H9 (cell line): ENCODE measurements around the gene KCNAB2. TPM values are rescaled to one million over a fixed set of nuclear protein-coding genes. Genes with fewer than 3 reads are reported as not detected.

Source experiments
- DNase-seq: peaks from one replicate; pipeline ENCODE4 v3.0.0-alpha.2; 2017
- H2AFZ ChIP-seq: one replicate; pipeline ENCODE4 v1.6.1; 2013; ENCODE audit warnings: mild to moderate bottlenecking, low read length, control low read depth, moderate library complexity
- H2AK5ac ChIP-seq: 2 replicates; pipeline ENCODE4 v1.6.1; 2013; ENCODE audit warnings: low read length, control low read depth, mixed read lengths; ENCODE audit not compliant: insufficient read length
- H2BK120ac ChIP-seq: one replicate; pipeline ENCODE4 v1.6.1; 2013; ENCODE audit warnings: low read depth, mild to moderate bottlenecking, low read length, control low read depth, inconsistent platforms; ENCODE audit not compliant: poor library complexity, severe bottlenecking
- H2BK12ac ChIP-seq: 2 replicates; pipeline ENCODE4 v1.6.1; 2013; ENCODE audit warnings: low read length, control low read depth, mixed read lengths, low read depth; ENCODE audit not compliant: insufficient read length
- H2BK15ac ChIP-seq: 2 replicates; pipeline ENCODE4 v1.6.1; 2013; ENCODE audit warnings: low read depth, low read length, control low read depth
- H2BK20ac ChIP-seq: one replicate; pipeline ENCODE4 v1.6.1; 2013; ENCODE audit warnings: low read depth, mild to moderate bottlenecking, low read length, control low read depth, inconsistent platforms; ENCODE audit not compliant: poor library complexity, severe bottlenecking
- H2BK5ac ChIP-seq: 2 replicates; pipeline ENCODE4 v1.6.1; 2013; ENCODE audit warnings: low read length, control low read depth, mixed read lengths; ENCODE audit not compliant: insufficient read length
- H3K14ac ChIP-seq: 2 replicates; pipeline ENCODE4 v1.6.1; 2013; ENCODE audit warnings: low read length, control low read depth; ENCODE audit not compliant: insufficient read depth
- H3K18ac ChIP-seq: 2 replicates; pipeline ENCODE4 v1.6.1; 2013; ENCODE audit warnings: low read depth, mild to moderate bottlenecking, mixed read lengths, low read length, control low read depth; ENCODE audit not compliant: insufficient read length
- H3K23ac ChIP-seq: 2 replicates; pipeline ENCODE4 v1.6.1; 2013; ENCODE audit warnings: low read length, control low read depth, mixed read lengths, low read depth; ENCODE audit not compliant: insufficient read length
- H3K23me2 ChIP-seq: 2 replicates; pipeline ENCODE4 v1.6.1; 2013; ENCODE audit warnings: low read depth, mild to moderate bottlenecking, mixed read lengths, low read length, control low read depth; ENCODE audit not compliant: insufficient read length, poor library complexity, severe bottlenecking
- H3K27ac ChIP-seq: 2 replicates; pipeline ENCODE4 v1.5.1; 2013; ENCODE audit warnings: low read length, control low read depth, mixed read lengths, low read depth; ENCODE audit not compliant: insufficient read length
- H3K27me3 ChIP-seq: 2 replicates; pipeline ENCODE4 v1.6.1; 2013; ENCODE audit warnings: low read length, control low read depth, inconsistent platforms; ENCODE audit not compliant: insufficient read depth
- H3K4ac ChIP-seq: 2 replicates; pipeline ENCODE4 v1.6.1; 2013; ENCODE audit warnings: low read depth, mild to moderate bottlenecking, control low read depth, inconsistent platforms, low read length, moderate library complexity
- H3K4me1 ChIP-seq: 2 replicates; pipeline ENCODE4 v1.6.1; 2013; ENCODE audit warnings: low read length, control low read depth, inconsistent platforms; ENCODE audit not compliant: insufficient read depth
- H3K4me2 ChIP-seq: 2 replicates; pipeline ENCODE4 v1.6.1; 2013; ENCODE audit warnings: low read length, control low read depth, mixed read lengths; ENCODE audit not compliant: insufficient read length, insufficient read depth
- H3K56ac ChIP-seq: 2 replicates; pipeline ENCODE4 v1.6.1; 2013; ENCODE audit warnings: low read depth, mild to moderate bottlenecking, mixed read lengths, low read length, control low read depth; ENCODE audit not compliant: insufficient read length
- H3K79me1 ChIP-seq: 2 replicates; pipeline ENCODE4 v1.6.1; 2013; ENCODE audit warnings: low read depth, mild to moderate bottlenecking, moderate library complexity, low read length, control low read depth, inconsistent platforms; ENCODE audit not compliant: insufficient read depth, poor library complexity, severe bottlenecking
- H3K79me2 ChIP-seq: 2 replicates; pipeline ENCODE4 v1.6.1; 2013; ENCODE audit warnings: low read length, control low read depth, inconsistent platforms; ENCODE audit not compliant: insufficient read depth
- H3K9ac ChIP-seq: 2 replicates; pipeline ENCODE4 v1.6.1; 2013; ENCODE audit warnings: low read length, control low read depth, mixed read lengths; ENCODE audit not compliant: insufficient read length; ENCODE audit errors: extremely low read depth
- H3K9me3 ChIP-seq: one replicate; pipeline ENCODE4 v1.6.1; 2013; ENCODE audit warnings: low read depth, low read length, inconsistent platforms; ENCODE audit not compliant: control insufficient read depth
- H3T11ph ChIP-seq: one replicate; pipeline ENCODE4 v1.6.1; 2013; ENCODE audit warnings: mild to moderate bottlenecking, low read length, control low read depth, inconsistent platforms
- H4K20me1 ChIP-seq: one replicate; pipeline ENCODE4 v1.6.1; 2013; ENCODE audit not compliant: control insufficient read depth, insufficient read length, insufficient read depth
- H4K5ac ChIP-seq: 2 replicates; pipeline ENCODE4 v1.6.1; 2013; ENCODE audit warnings: low read depth, mild to moderate bottlenecking, mixed read lengths, low read length, control low read depth; ENCODE audit not compliant: insufficient read length
- H4K8ac ChIP-seq: replicated peaks from 2 replicates; pipeline ENCODE4 v1.6.1; 2013; ENCODE audit warnings: low read length, control low read depth, mixed read lengths, low read depth; ENCODE audit not compliant: insufficient read length
- H4K91ac ChIP-seq: 2 replicates; pipeline ENCODE4 v1.6.1; 2013; ENCODE audit warnings: low read depth, mild to moderate bottlenecking, moderate library complexity, mixed read lengths, low read length, control low read depth; ENCODE audit not compliant: insufficient read length
- H3K27ac Mint-ChIP-seq, 3 experiments: 2 replicates in 2 of 3; 3 replicates in 1 of 3; pipeline ENCODE4 v1.8.0; 2020 to 2021; ENCODE audit warnings: mixed read lengths in 3 of 3, mild to moderate bottlenecking in 1 of 3, moderate library complexity in 1 of 3
- H3K27me3 Mint-ChIP-seq: 2 replicates; pipeline ENCODE4 v1.8.0; 2021; ENCODE audit warnings: low read depth, mild to moderate bottlenecking, moderate library complexity, mixed read lengths
- H3K36me3 Mint-ChIP-seq, 3 experiments: 2 replicates in 2 of 3; 3 replicates in 1 of 3; pipeline ENCODE4 v1.8.0; 2020 to 2021; ENCODE audit warnings: low read depth in 3 of 3, mixed read lengths in 3 of 3; ENCODE audit not compliant: insufficient read depth in 1 of 3
- H3K4me1 Mint-ChIP-seq, 2 experiments: 2 replicates each; pipeline ENCODE4 v1.8.0; 2020; ENCODE audit warnings: mixed read lengths in 2 of 2
- H3K4me3 Mint-ChIP-seq, 2 experiments: 2 replicates in 1 of 2; 3 replicates in 1 of 2; pipeline ENCODE4 v1.8.0; 2020 to 2021; ENCODE audit warnings: mild to moderate bottlenecking in 2 of 2, mixed read lengths in 2 of 2, moderate library complexity in 1 of 2
- H3K9me3 Mint-ChIP-seq, 2 experiments: 2 replicates in 1 of 2; 3 replicates in 1 of 2; pipeline ENCODE4 v1.8.0; 2020; ENCODE audit warnings: mild to moderate bottlenecking in 2 of 2, mixed read lengths in 2 of 2, moderate library complexity in 1 of 2
- CTCF ChIP-seq: fragments of 200-600 bp; sonication (generic); conservative IDR thresholded peaks from 3 replicates; pipeline ENCODE4 v1.8.0; 2021; ENCODE audit warnings: antibody characterized with exemption, mild to moderate bottlenecking
- WGBS: extraction: QIAGEN DNeasy Blood & Tissue Kit; methylation state at CpG from one replicate; pipeline ENCODE4 v1.1.7; 2013; ENCODE audit warnings: missing lambda C conversion rate, low lambda C conversion rate, mixed read lengths; ENCODE audit not compliant: insufficient read length; ENCODE audit errors: extremely low coverage; 5-methylcytosine and 5-hydroxymethylcytosine counted together
- total RNA-seq: library from RNA; stranded (reverse); gene quantifications from 2 replicates; pipeline ENCODE4 v1.2.1, GENCODE V29; 2021

Gene KCNAB2
- total RNA-seq, 1 experiment from 2014 or later: 8.3 TPM

GRCh38 chr1:6068932-6069331, 23.2 kb downstream of the KCNAB2 start:
- Mint-ChIP-seq H3K4me3 (no peak overlapping the region), H3K4me1 (peaks cover 0 to 4% of the 10 kb centered on the region in 2 experiments; a peak in 1 of 4 replicates), H3K27me3 (no peaks in the 10 kb centered on the region; the same call in 1 of the 2 replicates), H3K36me3 (no peaks in the 10 kb centered on the region), H3K9me3 (no peaks in the 10 kb centered on the region), H3K27ac (no peak overlapping the region; a peak in 1 of 7 replicates)
- Histone ChIP-seq H3K4ac (no peak overlapping the region), H2BK120ac (no peak overlapping the region), H3K56ac (no peak overlapping the region), H3K79me1 (no peaks in the 10 kb centered on the region), H3K9me3 (no peaks in the 10 kb centered on the region), H3K23ac (no peak overlapping the region), H3K18ac (no peak overlapping the region), H2AFZ (no peak overlapping the region), H3K14ac (no peak overlapping the region; the same call in 1 of the 2 replicates), H3K27ac (no peak overlapping the region), H3K79me2 (no peaks in the 10 kb centered on the region), H3K23me2 (no peaks in the 10 kb centered on the region), H4K91ac (no peak overlapping the region), H4K5ac (no peak overlapping the region), H3T11ph (no peak overlapping the region), H3K27me3 (no peaks in the 10 kb centered on the region), H3K9ac (no peak overlapping the region), H2AK5ac (no peak overlapping the region), H4K8ac (no peak overlapping the region), H2BK5ac (no peak overlapping the region), H3K4me1 (no peaks in the 10 kb centered on the region), H3K4me2 (no peak overlapping the region), H2BK15ac (no peak overlapping the region), H2BK20ac (no peak overlapping the region), H4K20me1 (no peaks in the 10 kb centered on the region), H2BK12ac (no peak overlapping the region)
- DNase-seq: no peak
- no CpG with 5 or more reads among the region's 9 CpGs for whole genome bisulfite sequencing
- TF ChIP-seq CTCF: no peak
